ENCODE data around the gene PRKAR2A. TPM values are rescaled to one million over a fixed set of nuclear protein-coding genes. Genes with fewer than 3 reads are reported as not detected.
"Not testable (repeated sequence)": the region's sequence is repeated elsewhere in the genome, so short reads cannot be mapped to it uniquely, and the experiment has no call there.

PRKAR2A gene
- total RNA-seq, 2 donors from 2014 or later: 38.9 to 41.2 TPM

DNA sequence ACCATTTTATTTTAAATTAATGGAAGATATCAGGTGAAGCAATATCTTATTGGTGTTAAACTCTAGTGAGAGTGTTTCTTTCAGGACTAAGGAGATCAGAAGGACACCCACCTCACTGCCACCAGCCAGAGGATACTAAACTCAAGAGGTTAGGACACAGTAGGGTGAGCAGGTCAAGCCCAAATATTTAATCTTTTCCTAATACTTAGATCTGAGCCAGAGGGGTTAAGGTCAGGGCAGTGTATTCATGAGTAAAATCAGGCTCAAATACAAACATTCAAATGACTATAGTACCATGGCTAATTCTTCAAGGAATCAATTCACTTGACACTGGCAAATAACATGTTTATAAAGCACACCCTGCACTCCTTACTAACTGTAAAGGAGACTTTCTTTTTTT, 65.6 kb downstream of the PRKAR2A start:
- H3K27me3 Mint-ChIP-seq (ENCODE audit: insufficient read depth): no peaks in the 10 kb centered on the region
- no peaks in the 10 kb centered on the region for H3K4me1 ChIP-seq (ENCODE audit: control insufficient read depth, insufficient read depth, low read length)
- H3K4me3 ChIP-seq (ENCODE audit: low read length): no peak overlapping the region
- no peak overlapping the region for H3K27ac Mint-ChIP-seq
- no peaks in the 10 kb centered on the region for H3K9me3 Mint-ChIP-seq
- peaks cover 14% of the 10 kb centered on the region for H3K36me3 ChIP-seq (ENCODE audit: control insufficient read depth, insufficient read depth, low read length)
- no peak overlapping the region for H3K4me3 Mint-ChIP-seq
- H3K36me3 Mint-ChIP-seq (ENCODE audit: low read depth): peaks cover 13% of the 10 kb centered on the region
- DNase-seq: no peak
- no peaks in the 10 kb centered on the region for H3K27me3 ChIP-seq (ENCODE audit: control insufficient read depth, insufficient read depth, low read length, poor library complexity, severe bottlenecking)
- no peaks in the 10 kb centered on the region for H3K4me1 Mint-ChIP-seq
- no peaks in the 10 kb centered on the region for H3K9me3 ChIP-seq (ENCODE audit: control insufficient read depth, low read length)
- TF ChIP-seq, protein P1, sequence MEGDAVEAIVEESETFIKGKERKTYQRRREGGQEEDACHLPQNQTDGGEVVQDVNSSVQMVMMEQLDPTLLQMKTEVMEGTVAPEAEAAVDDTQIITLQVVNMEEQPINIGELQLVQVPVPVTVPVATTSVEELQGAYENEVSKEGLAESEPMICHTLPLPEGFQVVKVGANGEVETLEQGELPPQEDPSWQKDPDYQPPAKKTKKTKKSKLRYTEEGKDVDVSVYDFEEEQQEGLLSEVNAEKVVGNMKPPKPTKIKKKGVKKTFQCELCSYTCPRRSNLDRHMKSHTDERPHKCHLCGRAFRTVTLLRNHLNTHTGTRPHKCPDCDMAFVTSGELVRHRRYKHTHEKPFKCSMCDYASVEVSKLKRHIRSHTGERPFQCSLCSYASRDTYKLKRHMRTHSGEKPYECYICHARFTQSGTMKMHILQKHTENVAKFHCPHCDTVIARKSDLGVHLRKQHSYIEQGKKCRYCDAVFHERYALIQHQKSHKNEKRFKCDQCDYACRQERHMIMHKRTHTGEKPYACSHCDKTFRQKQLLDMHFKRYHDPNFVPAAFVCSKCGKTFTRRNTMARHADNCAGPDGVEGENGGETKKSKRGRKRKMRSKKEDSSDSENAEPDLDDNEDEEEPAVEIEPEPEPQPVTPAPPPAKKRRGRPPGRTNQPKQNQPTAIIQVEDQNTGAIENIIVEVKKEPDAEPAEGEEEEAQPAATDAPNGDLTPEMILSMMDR (conservative IDR thresholded peaks at IDR 0.05): no peak
- no peak overlapping the region for H3K27ac ChIP-seq (ENCODE audit: low read depth, low read length)
- H3K9ac ChIP-seq (ENCODE audit: extremely low read depth, low read length, poor library complexity, severe bottlenecking): no peak overlapping the region

DNA sequence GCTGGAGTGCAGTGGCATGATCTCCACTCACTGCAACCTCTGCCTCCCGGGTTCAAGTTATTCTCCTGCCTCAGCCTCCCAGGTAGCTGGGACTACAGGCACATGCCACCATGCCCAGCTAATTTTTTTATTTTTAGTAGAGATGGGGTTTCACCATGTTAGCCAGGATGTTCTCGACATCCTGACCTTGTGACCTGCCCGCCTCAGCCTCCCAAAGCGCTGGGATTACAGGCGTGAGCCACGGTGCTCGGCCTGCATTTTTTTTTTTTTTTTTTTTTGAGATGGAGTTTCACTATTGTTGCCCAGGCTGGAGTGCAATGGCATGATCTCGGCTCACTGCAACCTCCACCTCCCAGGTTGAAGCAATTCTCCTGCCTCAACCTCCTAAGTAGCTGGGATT, 69.1 kb downstream of the PRKAR2A start:
- H3K4me3 Mint-ChIP-seq; H3K27ac ChIP-seq (ENCODE audit: low read depth, low read length); H3K9me3 Mint-ChIP-seq; H3K27ac Mint-ChIP-seq; H3K27me3 ChIP-seq (ENCODE audit: control insufficient read depth, insufficient read depth, low read length, poor library complexity, severe bottlenecking); H3K9me3 ChIP-seq (ENCODE audit: control insufficient read depth, low read length); H3K4me3 ChIP-seq (ENCODE audit: low read length); H3K27me3 Mint-ChIP-seq (ENCODE audit: insufficient read depth); DNase-seq; H3K9ac ChIP-seq (ENCODE audit: extremely low read depth, low read length, poor library complexity, severe bottlenecking); H3K4me1 ChIP-seq (ENCODE audit: control insufficient read depth, insufficient read depth, low read length); H3K4me1 Mint-ChIP-seq: not testable (repeated sequence)
- 87 to 96% methylated on average over 3 to 8 of the region's 8 CpGs for whole genome bisulfite sequencing, 2 experiments (ENCODE audit: insufficient coverage in 1 of 2, insufficient read length in 1 of 2)
- H3K36me3 ChIP-seq (ENCODE audit: control insufficient read depth, insufficient read depth, low read length): peaks cover 18% of the 10 kb centered on the region
- peaks cover 16% of the 10 kb centered on the region for H3K36me3 Mint-ChIP-seq (ENCODE audit: low read depth)

DNA sequence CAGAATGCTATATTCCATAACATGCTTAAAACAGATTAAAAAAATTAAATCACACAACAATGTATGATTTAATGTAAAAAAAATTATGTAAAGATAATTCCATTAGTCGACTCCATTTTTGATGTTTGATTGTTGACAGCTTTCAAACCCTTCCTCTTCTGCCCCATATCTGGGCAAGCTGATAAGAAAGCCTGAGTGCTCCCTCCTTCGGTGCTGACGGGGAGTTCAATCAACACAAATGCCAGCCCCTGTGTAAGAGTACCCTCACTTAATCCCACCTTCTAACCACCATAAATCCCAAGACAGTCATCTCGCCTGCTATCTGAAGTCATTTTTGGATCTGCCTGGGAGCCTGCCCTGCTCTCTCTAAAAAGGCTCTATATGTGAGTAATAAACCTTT, 70.8 kb downstream of the PRKAR2A start:
- Histone ChIP-seq H3K36me3 (ENCODE audit: control insufficient read depth, insufficient read depth, low read length) (peaks cover 14% of the 10 kb centered on the region), H3K9me3 (ENCODE audit: control insufficient read depth, low read length) (no peaks in the 10 kb centered on the region), H3K27ac (ENCODE audit: low read depth, low read length) (no peak overlapping the region), H3K27me3 (ENCODE audit: control insufficient read depth, insufficient read depth, low read length, poor library complexity, severe bottlenecking) (no peaks in the 10 kb centered on the region), H3K4me1 (ENCODE audit: control insufficient read depth, insufficient read depth, low read length) (no peaks in the 10 kb centered on the region), H3K9ac (ENCODE audit: extremely low read depth, low read length, poor library complexity, severe bottlenecking) (no peak overlapping the region), H3K4me3 (ENCODE audit: low read length) (no peak overlapping the region)
- Mint-ChIP-seq H3K4me3 (no peak overlapping the region), H3K27ac (no peak overlapping the region), H3K9me3 (no peaks in the 10 kb centered on the region), H3K36me3 (ENCODE audit: low read depth) (peaks cover 20% of the 10 kb centered on the region), H3K27me3 (ENCODE audit: insufficient read depth) (no peaks in the 10 kb centered on the region), H3K4me1 (no peaks in the 10 kb centered on the region)
- WGBS, 2 experiments (ENCODE audit: insufficient coverage in 1 of 2, insufficient read length in 1 of 2): 96 to 100% methylated on average over 1 to 4 of the region's 4 CpGs
- DNase-seq: no peak
- TF ChIP-seq, protein P1 (conservative IDR thresholded peaks at IDR 0.05): no peak

DNA sequence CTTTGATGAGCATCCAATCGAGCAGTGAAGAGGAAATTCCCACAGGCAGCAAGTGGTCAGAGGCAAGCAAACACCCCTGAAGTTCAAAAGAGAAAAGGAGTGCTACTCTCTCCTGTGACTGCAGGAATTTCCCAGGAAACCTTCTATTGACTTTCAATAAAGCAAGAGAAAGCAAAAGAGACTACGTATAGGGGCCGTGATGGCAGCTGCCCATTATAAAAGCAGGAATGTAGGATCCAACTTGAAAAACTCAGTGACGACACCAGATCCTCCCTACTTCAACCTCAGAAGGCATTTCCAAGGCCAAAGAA, 77.5 kb downstream of the PRKAR2A start:
- no peaks in the 10 kb centered on the region for H3K9me3 ChIP-seq (ENCODE audit: control insufficient read depth, low read length)
- Mint-ChIP-seq H3K27me3 (ENCODE audit: insufficient read depth) (no peaks in the 10 kb centered on the region), H3K27ac (no peak overlapping the region), H3K9me3 (no peaks in the 10 kb centered on the region), H3K4me3 (no peak overlapping the region), H3K36me3 (ENCODE audit: low read depth) (peaks cover 24% of the 10 kb centered on the region), H3K4me1 (no peaks in the 10 kb centered on the region)
- H3K27ac ChIP-seq (ENCODE audit: low read depth, low read length): no peak overlapping the region
- no peak overlapping the region for H3K4me3 ChIP-seq (ENCODE audit: low read length)
- WGBS, 2 experiments (ENCODE audit: insufficient coverage in 1 of 2, insufficient read length in 1 of 2): 77 to 90% methylated on average over 2 to 4 of the region's 4 CpGs
- TF ChIP-seq, protein P1 (conservative IDR thresholded peaks at IDR 0.05): no peak
- no peaks in the 10 kb centered on the region for H3K4me1 ChIP-seq (ENCODE audit: control insufficient read depth, insufficient read depth, low read length)
- no peak for DNase-seq
- H3K27me3 ChIP-seq (ENCODE audit: control insufficient read depth, insufficient read depth, low read length, poor library complexity, severe bottlenecking): no peaks in the 10 kb centered on the region
- peaks cover 31% of the 10 kb centered on the region for H3K36me3 ChIP-seq (ENCODE audit: control insufficient read depth, insufficient read depth, low read length)
- H3K9ac ChIP-seq (ENCODE audit: extremely low read depth, low read length, poor library complexity, severe bottlenecking): no peak overlapping the region
